Stimulated activated CD4-positive, alpha-beta T cell treated with anti-CD3 and anti-CD28 coated beads, Interleukin-12 subunit alpha, Interleukin-12 subunit beta, amount 100 ng/mL, for 24 hours (primary cell): ENCODE measurements around the gene WWOX.

Experiments
- DNase-seq, 2 experiments: peaks; one replicate each; pipeline ENCODE4 v3.0.0-alpha.2; 2020; ENCODE audit warnings: low read depth in 2 of 2

WWOX gene

DNA sequence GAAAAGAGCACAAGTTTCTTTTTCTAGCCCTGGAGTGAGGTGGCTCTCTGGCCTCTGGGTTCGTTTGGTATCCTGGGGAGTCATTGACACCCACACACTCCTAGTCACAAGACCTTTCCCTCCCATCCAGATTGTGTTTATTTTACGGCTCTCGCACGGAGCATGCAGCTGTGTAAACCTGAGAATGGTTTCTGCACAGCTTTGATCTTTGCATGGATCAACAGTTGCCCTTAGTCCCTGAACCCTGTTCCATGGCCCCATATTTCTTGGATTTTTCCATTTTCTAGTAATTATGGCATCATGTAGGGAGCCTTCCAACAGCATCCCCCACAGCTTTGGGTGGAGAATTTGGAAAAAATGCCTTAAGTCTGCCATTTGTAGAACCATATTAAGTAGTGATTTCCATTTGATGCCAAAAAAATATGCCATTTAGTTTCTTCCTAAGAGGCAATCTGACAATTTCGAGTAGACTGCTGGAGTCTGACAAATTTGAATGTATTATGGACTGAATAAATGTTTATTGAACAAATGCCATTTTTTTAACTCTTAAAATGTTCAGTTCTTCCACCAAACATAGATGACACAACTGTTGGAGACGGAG, 197.7 kb downstream of the WWOX start:
- no peak for DNase-seq

DNA sequence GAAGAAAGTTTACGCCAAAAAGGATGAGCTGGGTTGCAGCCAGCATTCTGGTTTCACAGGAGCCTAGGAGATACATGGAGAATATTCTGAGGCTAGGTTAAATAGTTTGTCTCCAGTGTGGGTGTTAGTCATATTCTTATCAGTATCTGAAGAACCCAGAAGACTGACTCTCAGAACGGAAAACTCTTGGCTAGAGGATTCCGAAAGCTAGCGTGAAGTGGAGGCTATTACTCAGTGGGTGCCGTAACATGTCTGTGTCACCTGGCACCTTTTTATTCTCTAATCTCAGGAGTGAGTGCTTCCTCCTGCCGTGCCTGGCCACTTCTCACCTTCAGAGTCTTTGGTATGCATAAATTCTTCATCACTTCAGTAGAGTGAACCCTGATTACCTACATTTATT, 199.5 kb downstream of the WWOX start:
- DNase-seq, result no peak

DNA sequence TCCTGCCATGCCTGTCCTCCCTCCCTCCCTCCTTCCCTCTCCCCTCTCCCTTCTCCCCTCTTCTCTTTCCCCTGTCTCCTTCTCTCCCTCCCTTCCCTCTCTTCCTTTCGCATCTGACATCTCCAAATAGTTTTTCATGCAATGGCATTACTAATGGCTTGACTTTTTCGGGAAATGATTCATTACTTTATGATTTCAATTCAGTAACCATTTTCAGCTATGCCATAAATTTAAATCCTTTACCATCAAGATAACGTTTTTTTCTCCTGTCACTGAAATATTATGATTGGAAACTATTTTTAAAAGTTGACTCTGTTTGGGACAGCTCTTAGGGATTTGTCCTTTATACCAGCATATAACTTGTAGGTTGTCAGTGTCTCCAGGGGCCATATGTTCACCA, 201.0 kb downstream of the WWOX start:
- no peak for DNase-seq

DNA sequence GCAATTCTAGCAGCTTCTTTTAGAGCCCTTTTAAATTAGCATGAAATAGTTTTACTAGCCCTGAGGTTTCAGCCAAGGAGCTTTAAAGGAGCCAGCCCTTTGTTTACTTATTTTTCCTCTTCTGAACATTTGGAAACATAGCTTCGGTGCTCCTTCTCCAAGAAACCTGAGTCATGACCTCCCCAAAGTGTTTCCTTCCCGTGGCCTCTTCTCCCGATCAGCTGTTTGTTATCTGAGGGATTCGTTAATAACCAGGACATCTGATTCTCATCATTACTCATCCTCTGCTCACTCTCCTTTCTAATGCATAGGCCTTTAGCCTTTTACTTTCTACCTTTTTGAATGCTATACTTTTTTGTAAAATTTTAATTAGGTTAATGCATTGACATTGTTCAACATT, 204.5 kb downstream of the WWOX start:
- no peak for DNase-seq

DNA sequence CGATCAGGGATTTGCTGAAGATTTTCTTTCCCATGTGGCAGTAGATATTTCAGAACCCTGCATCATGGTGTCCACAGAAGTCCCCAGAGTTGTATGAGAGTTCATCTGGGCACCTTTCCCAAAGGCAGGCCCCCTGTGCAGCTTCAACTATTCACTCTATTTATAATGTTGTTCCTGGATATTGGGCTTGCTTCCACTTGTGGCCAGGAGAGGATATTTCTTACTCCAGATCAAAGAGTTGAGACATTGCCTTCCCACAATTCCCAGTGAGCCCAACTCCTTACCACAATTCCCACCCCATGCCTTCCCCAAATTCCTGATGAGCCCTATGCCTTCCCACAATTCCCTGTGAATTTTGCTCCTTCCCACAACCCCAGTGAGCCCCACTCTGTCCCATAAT, 206.9 kb downstream of the WWOX start:
- no peak for DNase-seq

DNA sequence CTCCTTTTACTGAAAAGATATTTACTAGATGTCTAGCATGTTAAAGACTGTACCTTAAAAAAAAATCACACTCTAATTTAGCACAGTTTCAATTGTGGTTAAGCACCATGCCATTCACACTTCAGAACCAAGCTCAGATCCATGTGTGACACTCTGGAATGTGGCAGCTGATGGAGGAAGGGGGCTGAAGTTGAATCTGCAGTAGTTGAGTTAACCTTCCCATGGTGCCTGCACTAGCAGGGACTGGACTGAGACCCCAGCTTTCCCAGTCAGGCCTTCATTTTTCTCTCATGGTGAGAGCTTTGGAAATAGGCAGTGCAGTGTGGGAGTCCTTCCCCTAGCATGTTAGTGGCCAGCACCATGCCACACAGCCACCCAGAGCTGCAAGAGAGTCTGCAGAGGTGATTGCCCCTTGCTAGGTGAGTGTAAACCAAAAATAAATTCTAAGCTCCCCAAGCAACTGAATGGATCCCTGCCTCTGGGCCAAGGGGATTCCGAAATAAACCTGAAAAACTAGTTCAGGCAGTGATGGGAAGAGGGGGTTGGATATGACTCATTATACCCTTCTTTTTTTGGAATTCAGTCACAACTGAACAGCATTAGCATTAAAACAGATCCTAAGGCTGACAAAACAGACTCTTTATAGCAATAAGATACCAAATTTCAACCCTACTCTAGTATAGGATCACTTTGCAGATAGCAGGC, 208.5 kb downstream of the WWOX start:
- no peak for DNase-seq

DNA sequence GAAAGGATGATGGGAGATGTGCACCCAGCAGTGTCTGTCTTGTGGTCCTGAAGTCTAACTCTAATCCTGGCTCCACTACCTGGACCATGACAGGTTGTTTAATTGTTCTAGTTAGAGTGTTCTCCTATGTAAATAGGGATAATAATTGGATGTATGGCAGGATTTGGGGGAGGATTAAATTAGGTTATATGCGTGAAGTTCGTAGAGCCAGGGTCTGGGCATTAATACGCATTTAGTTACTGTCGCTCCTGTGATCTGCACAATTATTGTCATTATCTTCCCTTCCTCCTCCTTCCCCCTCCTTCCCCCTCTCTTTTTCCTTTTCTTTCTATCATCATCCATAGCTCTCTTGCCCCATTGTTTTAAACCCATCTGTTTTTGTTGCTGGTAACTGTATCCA, 210.3 kb downstream of the WWOX start:
- DNase-seq, result no peak

DNA sequence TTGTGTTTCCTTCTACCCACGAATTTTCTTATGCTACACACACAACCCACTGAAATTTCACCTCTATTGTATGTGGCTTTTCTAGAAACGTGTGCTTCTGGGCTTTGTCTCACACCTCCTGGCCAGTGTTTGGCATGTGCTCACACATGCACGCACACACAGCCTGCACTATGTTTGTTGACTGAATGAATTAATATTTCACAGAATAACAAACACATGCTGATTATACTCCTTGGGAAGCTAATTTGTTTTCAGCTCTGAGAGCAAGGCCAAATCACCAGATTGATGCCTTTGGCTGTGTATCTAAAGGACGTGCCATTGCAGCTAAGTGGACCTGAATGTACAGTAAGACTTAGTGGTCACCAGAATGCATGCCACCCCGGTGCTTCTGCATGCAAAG, 210.7 kb downstream of the WWOX start:
- DNase-seq, result no peak

DNA sequence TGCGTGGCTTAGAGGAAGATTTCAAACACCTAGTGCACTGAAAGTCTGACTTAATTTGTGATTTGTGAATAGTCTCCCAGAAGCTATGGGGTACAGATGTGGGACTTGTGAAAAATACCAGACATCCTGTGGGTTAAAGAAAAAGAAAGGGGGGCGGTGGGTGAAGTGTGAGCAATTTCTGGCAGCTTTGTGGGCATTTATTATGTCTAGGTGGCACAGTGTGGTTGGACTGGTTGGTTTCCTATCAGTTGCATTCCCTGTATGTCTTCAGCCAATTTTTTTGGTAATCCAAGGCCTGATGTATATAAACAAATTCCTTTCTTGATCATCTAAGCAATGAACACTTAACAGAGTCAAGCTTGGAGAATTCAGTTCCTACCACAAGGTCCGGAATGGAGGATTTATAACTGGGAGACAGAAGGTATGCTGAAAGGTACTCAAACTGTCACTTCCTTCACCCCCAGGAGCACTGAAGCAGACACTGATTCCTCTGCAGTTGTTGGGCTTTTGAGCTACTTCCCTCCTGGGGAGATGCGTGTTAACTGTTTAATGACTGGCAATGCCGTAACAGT, 211.6 kb downstream of the WWOX start:
- DNase-seq, result no peak

DNA sequence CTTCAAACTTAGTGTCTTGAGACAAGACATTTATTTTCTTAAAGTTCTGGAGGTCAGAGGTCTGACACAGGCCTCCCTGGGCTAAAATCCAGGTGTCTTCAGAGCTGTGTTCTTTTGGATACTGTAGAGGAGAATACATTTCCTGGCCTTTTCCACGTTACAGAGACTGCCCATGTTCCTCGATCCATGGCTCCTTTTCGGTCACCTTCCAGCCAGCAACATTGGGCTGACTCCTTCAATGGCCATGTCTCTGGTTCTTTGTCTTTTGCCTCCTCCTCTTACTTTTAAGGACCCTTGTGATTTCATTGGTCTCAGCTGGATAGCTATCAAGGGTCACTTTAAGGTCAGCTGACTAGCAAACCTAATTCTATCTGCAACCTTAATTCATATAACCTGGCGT, 212.4 kb downstream of the WWOX start:
- no peak for DNase-seq

DNA sequence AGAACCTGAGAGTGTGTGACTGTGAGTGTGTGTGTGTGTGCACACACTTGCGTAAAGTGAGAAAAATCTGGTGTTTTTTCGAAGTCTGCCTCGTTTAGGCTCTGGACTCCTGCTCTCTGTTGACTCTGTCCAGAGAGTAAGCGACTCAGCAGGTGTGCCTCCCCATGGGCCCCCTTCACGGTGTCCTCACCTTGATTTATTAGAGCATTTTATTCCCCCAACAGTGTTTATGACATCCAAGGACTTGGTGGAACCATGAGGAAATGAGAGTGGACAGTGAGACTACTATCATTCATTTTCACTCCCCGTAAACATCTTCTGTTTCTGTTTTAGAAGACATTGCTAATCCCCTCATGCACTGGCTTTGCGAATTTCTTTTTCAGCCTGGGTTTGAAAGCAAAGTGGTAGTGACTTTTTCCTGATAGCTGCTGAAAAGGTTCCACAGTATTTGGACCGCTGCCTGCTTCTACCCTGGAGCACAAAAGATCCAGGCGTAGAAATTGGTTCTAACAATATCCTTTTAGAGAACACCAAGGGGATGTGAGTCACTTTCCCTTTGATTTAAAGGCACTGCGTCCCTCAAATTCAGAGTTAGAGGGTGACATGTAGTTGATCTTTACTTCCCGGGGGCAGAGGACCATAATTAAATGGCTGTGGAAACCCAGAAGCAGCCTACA, 218.2 kb downstream of the WWOX start:
- DNase-seq, result no peak

DNA sequence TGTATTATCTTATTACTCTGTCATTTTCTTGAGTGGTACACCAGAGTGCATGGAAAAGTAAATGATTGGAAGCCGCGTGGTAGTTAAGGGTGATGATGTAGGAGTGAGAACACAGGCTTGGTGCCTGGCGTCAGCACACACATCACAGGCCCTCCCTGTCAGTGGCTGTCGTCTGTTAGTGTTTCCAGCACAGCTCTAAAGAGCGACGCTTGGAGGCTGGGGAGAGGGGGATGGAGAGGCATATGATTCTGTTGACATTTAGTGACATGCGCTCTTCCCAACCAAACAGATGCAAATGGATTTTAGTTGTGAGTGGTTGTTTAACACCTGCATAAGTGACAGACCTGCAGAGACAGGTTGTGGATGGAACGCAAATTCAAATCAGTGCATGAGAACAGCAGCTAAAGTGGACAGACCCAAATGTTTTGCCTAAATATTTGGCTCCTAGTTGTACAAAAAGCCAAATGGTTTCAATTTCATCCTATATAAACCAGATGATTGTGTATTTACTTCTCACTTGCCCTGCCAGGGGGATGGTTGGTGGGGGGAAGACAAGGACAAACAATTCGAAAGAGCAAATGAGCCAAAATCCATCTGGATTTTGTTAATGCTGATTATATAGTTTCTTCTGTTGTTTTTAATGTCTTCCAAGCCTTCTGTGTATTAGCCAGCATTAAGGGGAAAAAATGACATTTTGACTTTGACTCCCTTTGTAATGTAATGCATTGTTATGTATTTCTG, 222.3 kb downstream of the WWOX start:
- DNase-seq, result no peak

DNA sequence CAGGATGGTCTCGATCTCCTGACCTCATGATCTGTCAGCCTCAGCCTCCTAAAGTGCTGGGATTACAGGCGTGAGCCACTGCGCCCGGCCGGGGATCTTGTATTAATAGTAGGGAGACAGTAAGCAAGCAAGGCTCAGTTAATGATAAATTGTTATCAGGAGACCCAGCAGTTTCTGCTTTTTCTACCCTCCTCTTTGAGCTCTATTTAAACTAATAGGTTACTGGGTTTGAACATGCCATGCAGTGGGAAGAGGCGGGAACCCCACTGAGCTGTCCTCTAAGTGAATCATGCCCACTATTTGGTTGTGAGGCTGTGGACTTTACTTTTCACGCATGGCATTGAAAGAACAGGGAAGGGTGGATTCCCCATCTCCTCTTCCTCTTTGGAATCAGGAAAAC, 223.9 kb downstream of the WWOX start:
- no peak for DNase-seq

DNA sequence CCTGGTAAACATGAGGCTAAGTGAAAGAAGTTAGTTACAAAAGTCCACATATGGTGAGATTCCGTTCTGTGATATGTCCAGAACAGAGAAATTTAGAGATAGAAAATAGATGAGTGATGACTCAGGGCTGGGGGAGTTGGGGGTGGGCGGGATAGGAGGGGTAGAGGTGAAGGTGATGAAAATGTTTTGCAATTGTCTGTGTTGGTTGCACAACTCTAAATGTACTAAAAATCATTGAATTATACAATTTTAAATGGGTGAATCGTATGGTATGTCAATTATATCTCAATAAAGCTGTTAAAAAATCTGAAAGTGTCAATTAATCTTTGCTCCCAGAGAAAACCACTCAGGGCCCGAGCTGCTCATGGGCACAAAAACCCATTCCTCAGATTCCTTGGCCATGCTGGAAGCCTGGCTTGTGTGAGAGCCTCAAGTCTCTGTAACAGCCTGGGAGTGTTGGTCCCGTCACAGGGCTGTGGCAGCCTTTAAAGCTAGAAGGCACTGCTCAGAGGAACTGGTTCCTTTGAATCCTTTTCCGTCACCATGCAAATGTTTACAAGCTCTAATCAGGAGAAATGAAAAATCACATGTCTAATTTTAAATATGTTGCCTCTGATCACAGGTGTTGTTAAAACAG, 225.3 kb downstream of the WWOX start:
- DNase-seq, result no peak

DNA sequence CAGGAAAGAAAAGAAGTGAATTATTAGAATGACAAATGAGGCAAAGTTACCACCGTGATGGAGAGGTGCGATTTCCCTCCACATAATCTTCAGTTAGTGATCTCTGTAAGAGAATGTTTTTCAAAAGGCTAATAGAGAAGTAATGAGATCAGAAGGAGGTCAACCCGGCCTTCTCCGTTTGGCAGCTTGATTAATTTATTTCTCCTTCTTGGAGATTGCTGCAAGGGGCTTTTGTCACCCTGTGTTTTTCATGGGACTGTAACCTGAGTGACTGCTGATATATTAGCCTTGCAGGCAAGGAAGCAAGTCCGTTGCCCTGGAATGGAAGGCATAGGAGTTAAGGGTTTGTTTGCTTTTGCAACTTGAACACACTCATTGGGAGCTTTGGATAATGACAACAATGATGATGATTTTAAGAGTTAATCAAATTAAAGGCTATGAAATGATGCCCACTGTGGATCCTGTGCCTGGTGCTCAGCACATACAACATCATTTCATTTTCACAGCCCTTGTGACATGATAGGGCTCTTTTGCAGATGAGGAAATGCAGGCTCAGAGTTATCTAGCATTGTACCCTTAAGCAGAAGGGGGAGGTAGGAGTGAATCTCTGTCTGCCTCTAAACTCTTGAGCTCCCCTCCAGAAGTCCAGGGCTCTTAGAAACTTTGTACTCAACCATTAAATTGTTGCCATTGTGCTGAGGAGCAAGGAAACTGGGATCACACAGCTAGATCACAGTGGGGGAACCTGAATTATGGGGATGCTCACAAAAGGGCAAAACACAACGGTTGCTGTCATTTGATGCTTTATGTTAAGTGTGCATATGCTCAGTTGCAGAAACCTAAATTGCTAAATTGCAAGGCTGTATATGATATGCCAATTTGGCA, 226.3 kb downstream of the WWOX start:
- no peak for DNase-seq

DNA sequence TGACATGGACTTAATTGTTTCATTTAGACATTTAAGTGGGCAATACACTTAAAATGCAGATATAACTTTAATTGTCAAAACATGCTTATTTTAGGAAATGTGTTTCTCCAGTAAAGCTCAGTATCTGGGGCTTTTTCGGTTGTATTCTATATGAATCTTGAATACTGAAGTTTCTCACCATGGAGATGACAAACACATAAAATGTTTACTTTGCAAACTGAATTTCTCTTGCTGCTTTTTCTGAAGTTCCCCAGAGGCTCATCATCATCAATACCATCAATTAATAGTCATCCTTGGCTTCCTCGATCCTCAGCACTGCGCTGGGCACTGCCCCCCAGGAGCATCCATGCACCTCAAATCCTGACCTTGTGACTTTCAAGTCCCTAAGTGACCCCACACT, 227.3 kb downstream of the WWOX start:
- DNase-seq, result no peak

DNA sequence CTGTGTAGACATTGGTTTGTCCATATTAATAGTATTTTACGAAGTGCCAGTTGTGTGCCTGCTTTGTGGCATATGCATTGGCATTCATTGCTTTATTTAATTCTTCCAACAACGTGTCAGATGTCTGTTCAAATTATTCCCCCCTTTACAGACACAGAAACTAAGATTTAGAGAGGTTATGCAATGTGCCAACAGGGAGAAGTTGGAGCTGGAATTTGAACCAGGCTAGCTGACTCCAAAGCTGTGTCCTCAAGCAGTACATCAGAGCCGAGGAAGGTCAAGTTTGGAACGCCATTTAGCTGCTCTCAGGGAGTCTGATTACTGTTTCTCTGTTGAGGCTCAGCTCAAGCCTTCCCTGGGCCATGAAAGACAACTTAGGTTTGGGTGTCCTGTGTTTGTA, 232.3 kb downstream of the WWOX start:
- DNase-seq, result no peak

DNA sequence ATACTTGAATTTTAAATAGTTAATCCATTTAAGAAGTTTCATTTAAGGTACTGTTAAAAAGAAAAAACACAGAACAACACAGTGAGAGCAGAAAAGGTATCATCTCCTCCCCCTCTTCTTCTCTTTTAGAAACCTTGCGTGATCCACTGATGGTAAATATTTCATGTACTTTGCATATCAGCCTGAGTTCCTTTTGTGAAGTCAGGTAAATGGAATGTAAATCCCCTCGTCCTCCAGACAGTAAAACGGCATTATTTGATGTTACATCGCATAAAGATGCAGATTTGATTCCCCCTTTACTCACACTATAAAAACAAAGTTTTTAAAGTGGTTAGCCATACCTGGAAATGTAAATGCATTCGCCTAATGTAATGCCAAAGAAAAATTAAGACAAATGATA, 234.4 kb downstream of the WWOX start:
- DNase-seq, result no peak

DNA sequence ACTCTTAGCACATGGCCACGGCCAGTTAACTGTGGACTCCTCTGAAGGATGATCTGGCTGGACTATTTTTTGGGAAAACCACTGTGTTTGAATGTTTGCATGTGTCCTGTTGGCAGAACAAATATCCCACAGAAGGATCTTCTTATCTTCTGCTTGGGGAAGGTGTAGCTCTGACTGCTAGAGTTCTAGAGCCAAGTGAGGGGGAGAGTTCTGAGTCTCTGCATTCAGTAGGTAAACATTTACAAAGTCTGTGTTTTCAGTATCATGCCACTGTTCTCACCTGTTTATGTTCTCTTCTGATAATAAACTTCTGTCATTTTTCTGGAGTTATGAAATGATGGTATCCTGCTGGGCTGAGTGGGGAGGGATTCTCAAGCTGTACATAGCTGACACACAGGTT, 241.1 kb downstream of the WWOX start:
- DNase-seq, result no peak

DNA sequence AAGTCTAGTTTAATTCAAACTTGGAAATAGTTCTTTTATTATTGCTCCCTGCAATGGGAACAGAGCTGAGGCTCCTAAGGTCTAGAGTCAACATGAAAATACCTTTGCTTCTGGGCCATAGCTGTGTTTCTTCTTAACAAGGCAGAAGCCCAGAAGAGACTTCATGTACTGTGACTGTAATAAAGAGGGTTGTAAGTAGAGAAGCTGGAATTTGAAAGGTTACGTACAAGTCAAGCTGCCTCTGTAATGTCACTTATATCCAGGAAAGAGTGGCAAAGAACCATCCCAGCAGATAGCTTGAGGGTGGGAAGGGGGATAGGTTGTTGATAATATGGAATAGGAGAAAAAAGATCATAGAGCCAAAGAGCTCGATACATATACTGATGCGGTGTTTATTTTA, 248.6 kb downstream of the WWOX start:
- DNase-seq, result no peak

DNA sequence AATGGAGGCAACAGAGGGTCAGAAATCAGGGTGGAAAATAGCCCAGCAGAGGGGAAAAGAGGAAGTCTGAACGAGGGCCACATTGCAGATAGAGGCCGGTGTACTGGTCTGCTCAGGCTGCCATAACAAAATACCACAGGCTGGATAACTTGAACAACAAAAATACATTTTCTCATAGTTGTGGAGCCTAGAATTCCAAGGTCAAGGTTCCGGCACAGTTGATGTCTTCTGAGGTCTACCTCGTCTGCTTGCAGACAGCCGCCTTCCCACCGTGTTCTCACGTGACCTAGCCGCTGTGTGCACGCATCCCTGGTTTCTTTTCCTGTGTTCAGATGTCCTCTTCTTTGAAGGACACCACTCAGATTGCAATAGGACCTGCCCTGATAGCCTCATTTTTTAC, 249.4 kb downstream of the WWOX start:
- no peak for DNase-seq
